HepG2 (cell line): Measurements from ENCODE around the gene CHID1. TPM values are rescaled to one million over a fixed set of nuclear protein-coding genes. Genes with fewer than 3 reads are reported as not detected.

Experiments
- CCAR2 ChIP-seq: fragments of 200-400 bp; formaldehyde crosslinking; optimal IDR thresholded peaks from 2 replicates; pipeline ENCODE3; 2018; ENCODE audit warnings: low read depth, mild to moderate bottlenecking, low read length, moderate library complexity
- EZH2 ChIP-seq: conservative IDR thresholded peaks from 2 replicates; pipeline ENCODE4 v1.6.1; 2012; ENCODE audit warnings: mild to moderate bottlenecking, low read depth, low read length, moderate library complexity
- KDM5A ChIP-seq: fragments of 200-600 bp; sonication (generic); IDR thresholded peaks from 2 replicates; pipeline ENCODE4 v1.7.0; 2018; ENCODE audit warnings: antibody characterized with exemption, mild to moderate bottlenecking, low read length, borderline replicate concordance
- KLF6 ChIP-seq: IDR thresholded peaks from 2 replicates; pipeline ENCODE4 v1.8.0; 2016; ENCODE audit warnings: missing biosample characterization, missing genetic modification reagents
- MXD4 ChIP-seq: IDR thresholded peaks from 2 replicates; pipeline ENCODE4 v1.6.1; 2016; ENCODE audit warnings: mild to moderate bottlenecking, missing biosample characterization, missing genetic modification reagents
- NFYC ChIP-seq: IDR thresholded peaks from 2 replicates; pipeline ENCODE4 v1.6.1; 2016; ENCODE audit warnings: missing genetic modification reagents, missing compliant biosample characterization
- PRPF4 ChIP-seq: fragments of 200-400 bp; formaldehyde crosslinking; IDR thresholded peaks from 2 replicates; pipeline ENCODE4 v1.6.1; 2016; ENCODE audit warnings: low read length, low read depth; ENCODE audit not compliant: poor library complexity, severe bottlenecking
- PTBP1 ChIP-seq: fragments of 200-400 bp; formaldehyde crosslinking; IDR thresholded peaks from 2 replicates; pipeline ENCODE4 v1.6.1; 2018; ENCODE audit warnings: low read length, low read depth; ENCODE audit not compliant: poor library complexity, severe bottlenecking
- ZFP36L2 ChIP-seq: sonication (generic); formaldehyde crosslinking; IDR thresholded peaks from 2 replicates; pipeline ENCODE4 v1.4.0; 2020; ENCODE audit warnings: missing genetic modification reagents
- ZNF234 ChIP-seq: sonication (generic); formaldehyde crosslinking; conservative IDR thresholded peaks from 2 replicates; pipeline ENCODE4 v1.5.1; 2020; ENCODE audit warnings: mild to moderate bottlenecking, missing genetic modification reagents
- ZNF256 ChIP-seq: sonication (generic); formaldehyde crosslinking; conservative IDR thresholded peaks from 2 replicates; pipeline ENCODE4 v1.4.0; 2020; ENCODE audit warnings: missing genetic modification reagents
- ZNF274 ChIP-seq: sonication (generic); formaldehyde crosslinking; IDR thresholded peaks from 2 replicates; pipeline ENCODE4 v1.5.1; 2020; ENCODE audit warnings: mild to moderate bottlenecking, missing genetic modification reagents
- ZNF407 ChIP-seq: sonication (generic); formaldehyde crosslinking; IDR thresholded peaks from one replicate; pipeline ENCODE4 v1.5.1; 2020; ENCODE audit warnings: mild to moderate bottlenecking, missing genetic modification reagents; ENCODE audit errors: not compliant biosample characterization
- ZNF430 ChIP-seq: sonication (generic); formaldehyde crosslinking; IDR thresholded peaks from 2 replicates; pipeline ENCODE4 v1.9.0; 2021; ENCODE audit warnings: mild to moderate bottlenecking, missing genetic modification reagents
- ZNF468 ChIP-seq: sonication (generic); formaldehyde crosslinking; IDR thresholded peaks from 2 replicates; pipeline ENCODE4 v1.8.0; 2022; ENCODE audit warnings: mild to moderate bottlenecking, moderate library complexity, missing genetic modification reagents
- ZNF598 ChIP-seq: sonication (generic); formaldehyde crosslinking; IDR thresholded peaks from 2 replicates; pipeline ENCODE4 v1.5.1; 2020; ENCODE audit warnings: mild to moderate bottlenecking, missing genetic modification reagents, borderline replicate concordance
- ZSCAN25 ChIP-seq: sonication (generic); formaldehyde crosslinking; IDR thresholded peaks from 2 replicates; pipeline ENCODE4 v1.8.0; 2022; ENCODE audit warnings: mild to moderate bottlenecking, missing genetic modification reagents
- polyA plus RNA-seq, 8 experiments: library from polyadenylated mRNA; depleted of rRNA in 3 of 8; stranded (reverse) in 7 of 8; unstranded in 1 of 8; fragments of >200 nt; fragmentation: Illumina TruSeq in 4 of 8; extraction: Trizol in 4 of 8; gene quantifications; 2 replicates each; pipeline versions ENCODE4 v1.2.1 to v1.2.3, GENCODE V29; 2011 to 2016; ENCODE audit warnings: low read depth in 4 of 8, missing spikeins in 1 of 8, mixed read lengths in 1 of 8; ENCODE audit not compliant: insufficient read depth in 1 of 8
- total RNA-seq, 5 experiments: library from RNA; depleted of rRNA; stranded (reverse); fragments of >200 nt; fragmentation: Illumina TruSeq; extraction: Trizol; gene quantifications; 2 replicates each; pipeline ENCODE4 v1.2.3, GENCODE V29; 2016; ENCODE audit warnings: low read depth in 1 of 5
- TF ChIP-seq, protein P1 (sequence below): sonication (generic); formaldehyde crosslinking; IDR thresholded peaks from 2 replicates; pipeline ENCODE4 v1.8.0; 2022; ENCODE audit warnings: low read depth, missing genetic modification reagents
- TF ChIP-seq, protein P2 (sequence below): IDR thresholded peaks from 2 replicates; pipeline ENCODE4 v1.6.1; 2016; ENCODE audit warnings: missing genetic modification reagents, missing compliant biosample characterization

CHID1 gene
- total and polyA plus RNA-seq, 2 of the 13 experiments (the other 11 are each of a cell fraction or from before 2014, with no cell fraction given): 65.1 to 93.6 TPM

DNA sequence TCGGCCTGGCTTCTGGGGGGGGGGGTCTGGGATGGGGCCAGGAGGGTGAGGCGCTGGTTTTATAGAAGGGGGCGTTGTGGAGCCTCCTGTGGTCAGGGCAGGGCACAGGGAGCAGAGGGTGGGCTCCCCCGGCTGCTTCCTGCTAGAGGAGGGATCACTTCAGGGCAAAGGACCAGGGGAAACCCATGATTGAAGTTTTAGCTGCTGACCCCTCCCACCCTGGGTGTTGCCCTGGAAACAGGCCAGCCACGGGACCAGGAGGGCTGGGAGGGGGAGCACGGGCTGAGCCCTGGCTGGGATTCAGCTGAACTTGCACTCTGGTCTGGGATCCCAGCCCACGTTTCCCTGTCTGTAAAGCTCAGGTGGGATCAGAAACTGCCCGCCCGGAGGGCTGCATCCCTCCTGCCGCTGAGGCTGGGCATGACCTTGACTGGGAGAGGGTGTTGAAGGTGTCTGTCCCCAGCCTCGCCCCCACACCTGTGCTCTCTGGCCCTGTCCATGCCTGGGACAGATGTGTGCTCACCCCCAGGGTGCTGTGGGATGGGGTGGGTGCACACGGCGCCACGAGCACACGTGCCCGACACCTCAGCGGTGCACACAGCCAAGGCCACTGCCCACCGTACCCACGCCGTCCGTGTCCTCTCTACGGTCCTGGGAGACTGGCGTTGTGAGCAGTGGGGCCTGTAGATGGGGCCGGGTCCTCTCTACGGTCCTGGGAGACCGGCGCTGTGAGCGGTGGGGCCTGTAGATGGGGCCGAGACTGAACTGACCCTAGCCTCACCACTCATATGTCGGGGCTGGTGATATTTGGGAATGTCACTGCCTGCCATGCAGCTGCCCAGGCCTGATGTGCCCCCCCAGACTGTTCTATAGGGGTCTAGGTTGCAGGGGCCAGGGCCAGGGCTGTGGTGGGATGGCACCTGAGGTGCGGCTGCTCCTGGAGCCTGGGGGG is 65.6 kb downstream of the CHID1 start (continued):
- 0 out of 2 replicates have a peak, but pooled peaks have one; percentile 20 for TF ChIP-seq ZNF430
- no peak for TF ChIP-seq KLF6 (CRISPR knock-in tag)
- no peak for TF ChIP-seq KDM5A
- TF ChIP-seq ZNF274 (CRISPR knock-in tag): no peak
- TF ChIP-seq ZSCAN25: peak; percentile 64; the same call in 1 of the 2 replicates
- TF ChIP-seq ZNF598 (CRISPR knock-in tag): no peak
- no peak for TF ChIP-seq CCAR2
- no peak for TF ChIP-seq EZH2
- no peak for TF ChIP-seq ZNF256 (CRISPR knock-in tag)
- TF ChIP-seq ZNF468 (CRISPR knock-in tag): no peak
- TF ChIP-seq PTBP1: no peak
- no peak for TF ChIP-seq ZFP36L2 (CRISPR knock-in tag)
- TF ChIP-seq, protein P1, sequence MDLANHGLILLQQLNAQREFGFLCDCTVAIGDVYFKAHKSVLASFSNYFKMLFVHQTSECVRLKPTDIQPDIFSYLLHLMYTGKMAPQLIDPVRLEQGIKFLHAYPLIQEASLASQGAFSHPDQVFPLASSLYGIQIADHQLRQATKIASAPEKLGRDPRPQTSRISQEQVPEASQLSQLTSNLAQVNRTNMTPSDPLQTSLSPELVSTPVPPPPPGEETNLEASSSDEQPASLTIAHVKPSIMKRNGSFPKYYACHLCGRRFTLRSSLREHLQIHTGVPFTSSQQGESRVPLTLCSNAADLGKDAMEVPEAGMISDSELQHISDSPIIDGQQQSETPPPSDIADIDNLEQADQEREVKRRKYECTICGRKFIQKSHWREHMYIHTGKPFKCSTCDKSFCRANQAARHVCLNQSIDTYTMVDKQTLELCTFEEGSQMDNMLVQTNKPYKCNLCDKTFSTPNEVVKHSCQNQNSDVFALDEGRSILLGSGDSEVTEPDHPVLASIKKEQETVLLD (CRISPR knock-in tag): no peak
- peak; percentile 50; the same call in 1 of the 2 replicates for TF ChIP-seq MXD4
- TF ChIP-seq ZNF234: no peak
- TF ChIP-seq PRPF4: no peak
- 0 out of 2 replicates have a peak, but pooled peaks have one; percentile 13 for TF ChIP-seq NFYC (CRISPR knock-in tag)
- no peak for TF ChIP-seq ZNF407 (CRISPR knock-in tag)
- TF ChIP-seq, protein P2, sequence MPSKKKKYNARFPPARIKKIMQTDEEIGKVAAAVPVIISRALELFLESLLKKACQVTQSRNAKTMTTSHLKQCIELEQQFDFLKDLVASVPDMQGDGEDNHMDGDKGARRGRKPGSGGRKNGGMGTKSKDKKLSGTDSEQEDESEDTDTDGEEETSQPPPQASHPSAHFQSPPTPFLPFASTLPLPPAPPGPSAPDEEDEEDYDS: peak; percentile 31; the same call in 1 of the 2 replicates
